Parathyroid adenoma (tissue), 2 donors: Measurements from ENCODE around the gene PELI1.

ENCODE experiments used
- H2AFZ ChIP-seq: fragments of 300-600 bp; sonication (generic); one replicate; pipeline ENCODE4 v1.7.0; 2017; ENCODE audit warnings: antibody characterized with exemption, mild to moderate bottlenecking
- H3K27ac ChIP-seq: fragments of 300-600 bp; sonication (generic); one replicate; pipeline ENCODE4 v1.7.0; 2017
- H3K27me3 ChIP-seq: fragments of 300-600 bp; sonication (generic); one replicate; pipeline ENCODE4 v1.7.0; 2017; ENCODE audit warnings: low read length; ENCODE audit not compliant: control insufficient read depth, insufficient read depth
- H3K36me3 ChIP-seq: fragments of 300-600 bp; sonication (generic); one replicate; pipeline ENCODE4 v1.7.0; 2017; ENCODE audit warnings: low read length; ENCODE audit not compliant: control insufficient read depth, insufficient read depth
- H3K4me1 ChIP-seq: fragments of 300-600 bp; sonication (generic); one replicate; pipeline ENCODE4 v1.7.0; 2017; ENCODE audit warnings: control low read depth
- H3K4me2 ChIP-seq: fragments of 300-600 bp; sonication (generic); one replicate; pipeline ENCODE4 v1.7.0; 2017; ENCODE audit warnings: low read length
- H3K4me3 ChIP-seq: fragments of 300-600 bp; sonication (generic); one replicate; pipeline ENCODE4 v1.7.0; 2017; ENCODE audit warnings: low read depth, low read length
- H3K79me2 ChIP-seq: fragments of 300-600 bp; sonication (generic); one replicate; pipeline ENCODE4 v1.7.0; 2017; ENCODE audit warnings: control low read depth
- H3K9ac ChIP-seq: fragments of 300-600 bp; sonication (generic); one replicate; pipeline ENCODE4 v1.7.0; 2017; ENCODE audit warnings: mild to moderate bottlenecking
- H3K9me3 ChIP-seq: fragments of 300-600 bp; sonication (generic); one replicate; pipeline ENCODE4 v1.7.0; 2017; ENCODE audit warnings: low read length; ENCODE audit not compliant: control insufficient read depth
- TF ChIP-seq, protein P1 (sequence below): fragments of 300-600 bp; sonication (generic); IDR thresholded peaks from one replicate; pipeline ENCODE4 v1.7.0; 2017; ENCODE audit warnings: antibody characterized with exemption, mild to moderate bottlenecking
- donor health status: primary hyperparathyroidism.

The PELI1 gene

DNA sequence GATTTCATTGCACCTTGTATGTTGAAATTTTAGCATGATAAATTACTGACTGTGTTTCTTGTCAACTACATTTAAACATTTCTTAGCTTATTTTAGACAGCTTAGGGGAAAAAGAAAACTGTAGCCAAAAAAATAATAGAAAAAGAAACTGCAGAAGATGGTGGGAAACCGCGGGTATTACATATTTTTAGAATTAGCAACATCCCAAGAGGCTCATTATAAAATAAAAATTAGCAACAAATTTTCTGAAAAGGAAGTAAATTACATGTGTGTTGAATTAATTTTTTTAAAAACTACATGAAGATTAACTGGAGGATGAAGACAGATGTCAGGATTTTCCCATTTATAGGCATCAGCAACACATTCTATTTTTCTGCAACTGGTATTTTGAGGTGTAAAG lies 4.3 kb downstream of the PELI1 start:
- TF ChIP-seq, protein P1, sequence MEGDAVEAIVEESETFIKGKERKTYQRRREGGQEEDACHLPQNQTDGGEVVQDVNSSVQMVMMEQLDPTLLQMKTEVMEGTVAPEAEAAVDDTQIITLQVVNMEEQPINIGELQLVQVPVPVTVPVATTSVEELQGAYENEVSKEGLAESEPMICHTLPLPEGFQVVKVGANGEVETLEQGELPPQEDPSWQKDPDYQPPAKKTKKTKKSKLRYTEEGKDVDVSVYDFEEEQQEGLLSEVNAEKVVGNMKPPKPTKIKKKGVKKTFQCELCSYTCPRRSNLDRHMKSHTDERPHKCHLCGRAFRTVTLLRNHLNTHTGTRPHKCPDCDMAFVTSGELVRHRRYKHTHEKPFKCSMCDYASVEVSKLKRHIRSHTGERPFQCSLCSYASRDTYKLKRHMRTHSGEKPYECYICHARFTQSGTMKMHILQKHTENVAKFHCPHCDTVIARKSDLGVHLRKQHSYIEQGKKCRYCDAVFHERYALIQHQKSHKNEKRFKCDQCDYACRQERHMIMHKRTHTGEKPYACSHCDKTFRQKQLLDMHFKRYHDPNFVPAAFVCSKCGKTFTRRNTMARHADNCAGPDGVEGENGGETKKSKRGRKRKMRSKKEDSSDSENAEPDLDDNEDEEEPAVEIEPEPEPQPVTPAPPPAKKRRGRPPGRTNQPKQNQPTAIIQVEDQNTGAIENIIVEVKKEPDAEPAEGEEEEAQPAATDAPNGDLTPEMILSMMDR, result no peak
- no peaks in the 10 kb centered on the region for H3K36me3 ChIP-seq
- H3K4me2 ChIP-seq, result peak overlapping the region; percentile 72
- peaks cover 18% of the 10 kb centered on the region for H3K79me2 ChIP-seq
- no peak overlapping the region for H3K9ac ChIP-seq
- no peak overlapping the region for H2AFZ ChIP-seq
- peak overlapping the region; percentile 98 for H3K4me3 ChIP-seq
- no peaks in the 10 kb centered on the region for H3K27me3 ChIP-seq
- H3K9me3 ChIP-seq, result no peaks in the 10 kb centered on the region
- H3K4me1 ChIP-seq, result peaks cover 2% of the 10 kb centered on the region
- no peak overlapping the region for H3K27ac ChIP-seq

- H3K27me3 ChIP-seq, result no peaks in the 10 kb centered on the region
- no peak overlapping the region for H3K9ac ChIP-seq
- no peak overlapping the region for H3K27ac ChIP-seq
- H3K36me3 ChIP-seq, result no peaks in the 10 kb centered on the region
- no peak overlapping the region for H3K4me3 ChIP-seq
- H3K79me2 ChIP-seq, result peaks cover 19% of the 10 kb centered on the region
- TF ChIP-seq, protein P1, result no peak
- H3K9me3 ChIP-seq, result no peaks in the 10 kb centered on the region
- peaks cover 6% of the 10 kb centered on the region for H3K4me1 ChIP-seq
- no peak overlapping the region for H2AFZ ChIP-seq
- peak overlapping the region; percentile 37 for H3K4me2 ChIP-seq
Measured at GRCh38 chr2:64137996-64138395, 6.2 kb downstream of the PELI1 start.

- no peaks in the 10 kb centered on the region for H3K36me3 ChIP-seq
- peaks cover 6% of the 10 kb centered on the region for H3K4me1 ChIP-seq
- no peak overlapping the region for H3K27ac ChIP-seq
- H3K4me2 ChIP-seq, result peak overlapping the region; percentile 39
- TF ChIP-seq, protein P1, result no peak
- peaks cover 22% of the 10 kb centered on the region for H3K79me2 ChIP-seq
- no peak overlapping the region for H2AFZ ChIP-seq
- H3K9ac ChIP-seq, result no peak overlapping the region
- no peaks in the 10 kb centered on the region for H3K9me3 ChIP-seq
- no peaks in the 10 kb centered on the region for H3K27me3 ChIP-seq
- H3K4me3 ChIP-seq, result no peak overlapping the region
Measured at GRCh38 chr2:64137567-64137966, 6.7 kb downstream of the PELI1 start.

- H3K4me1 ChIP-seq, result peaks cover 6% of the 10 kb centered on the region
- no peak overlapping the region for H3K4me3 ChIP-seq
- no peak overlapping the region for H2AFZ ChIP-seq
- TF ChIP-seq, protein P1, result no peak
- H3K27ac ChIP-seq, result no peak overlapping the region
- no peaks in the 10 kb centered on the region for H3K36me3 ChIP-seq
- peak overlapping the region; percentile 28 for H3K4me2 ChIP-seq
- H3K9me3 ChIP-seq, result no peaks in the 10 kb centered on the region
- no peaks in the 10 kb centered on the region for H3K27me3 ChIP-seq
- H3K9ac ChIP-seq, result no peak overlapping the region
- peaks cover 33% of the 10 kb centered on the region for H3K79me2 ChIP-seq
Measured at GRCh38 chr2:64135421-64135820, 8.8 kb downstream of the PELI1 start.

DNA sequence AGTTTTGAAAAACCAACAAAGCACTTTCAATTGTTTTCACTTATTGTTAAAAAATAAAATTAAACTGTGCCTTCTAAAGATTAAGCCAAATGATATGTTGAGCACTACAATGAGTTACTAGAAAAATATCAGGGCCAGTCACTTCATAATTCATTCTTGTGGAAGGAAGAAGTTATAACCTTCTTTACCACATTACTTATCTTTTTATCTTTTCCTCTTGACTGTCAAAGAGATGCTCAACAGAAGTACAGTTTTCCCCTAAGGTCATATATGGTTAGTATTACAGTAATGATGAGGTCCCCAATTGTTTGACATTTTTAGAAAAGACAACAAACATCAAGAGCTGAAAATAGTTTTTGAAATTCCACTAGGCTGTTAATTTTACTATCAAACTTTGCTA lies 9.4 kb downstream of the PELI1 start:
- Histone ChIP-seq H3K4me3 (no peak overlapping the region), H3K4me1 (peaks cover 6% of the 10 kb centered on the region), H3K27me3 (no peaks in the 10 kb centered on the region), H2AFZ (no peak overlapping the region), H3K36me3 (no peaks in the 10 kb centered on the region), H3K4me2 (peak overlapping the region; percentile 2), H3K9ac (no peak overlapping the region), H3K9me3 (no peaks in the 10 kb centered on the region), H3K27ac (no peak overlapping the region), H3K79me2 (peaks cover 34% of the 10 kb centered on the region)
- TF ChIP-seq, protein P1, result no peak
